RWPE2 (cell line): ENCODE data around the gene TWNK.

ENCODE experiments used
- ATAC-seq: fragments of 200-7000 bp; cut with Tn5 transposase; 3 replicates; pipeline ENCODE4 v1.9.1; 2021; ENCODE audit warnings: low read depth
- DNase-seq: peaks from one replicate; pipeline ENCODE4 v3.0.0-alpha.2; 2020; ENCODE audit warnings: low spot score
- H3K27ac ChIP-seq: fragments of 450-650 bp; 2 replicates; pipeline ENCODE4 v1.5.1; 2017; ENCODE audit warnings: mild to moderate bottlenecking; ENCODE audit not compliant: poor library complexity, severe bottlenecking
- H3K27me3 ChIP-seq: fragments of 250-450 bp; sonication (Bioruptor Pico); 2 replicates; pipeline ENCODE4 v1.5.1; 2021; ENCODE audit warnings: mild to moderate bottlenecking, moderate library complexity; ENCODE audit not compliant: insufficient read depth, poor library complexity, severe bottlenecking
- H3K36me3 ChIP-seq: fragments of 250-450 bp; sonication (Bioruptor Pico); 2 replicates; pipeline ENCODE4 v1.5.1; 2020; ENCODE audit warnings: low read depth, mild to moderate bottlenecking, moderate library complexity
- H3K4me1 ChIP-seq: fragments of 250-450 bp; sonication (Bioruptor Pico); 2 replicates; pipeline ENCODE4 v1.5.1; 2021; ENCODE audit warnings: mild to moderate bottlenecking, moderate library complexity; ENCODE audit not compliant: insufficient read depth, poor library complexity, severe bottlenecking
- H3K4me3 ChIP-seq: fragments of 250-450 bp; sonication (Bioruptor Pico); 2 replicates; pipeline ENCODE4 v1.5.1; 2021; ENCODE audit warnings: mild to moderate bottlenecking, moderate library complexity; ENCODE audit not compliant: severe bottlenecking
- H3K9me3 ChIP-seq: fragments of 250-450 bp; sonication (Bioruptor Pico); 2 replicates; pipeline ENCODE4 v1.5.1; 2021; ENCODE audit warnings: mild to moderate bottlenecking, moderate library complexity; ENCODE audit not compliant: severe bottlenecking
- TF ChIP-seq, protein P1 (sequence below): fragments of 450-650 bp; IDR thresholded peaks from one replicate; pipeline ENCODE4 v1.5.1; 2017; ENCODE audit warnings: mild to moderate bottlenecking, moderate library complexity; ENCODE audit not compliant: poor library complexity, severe bottlenecking

TWNK gene

DNA sequence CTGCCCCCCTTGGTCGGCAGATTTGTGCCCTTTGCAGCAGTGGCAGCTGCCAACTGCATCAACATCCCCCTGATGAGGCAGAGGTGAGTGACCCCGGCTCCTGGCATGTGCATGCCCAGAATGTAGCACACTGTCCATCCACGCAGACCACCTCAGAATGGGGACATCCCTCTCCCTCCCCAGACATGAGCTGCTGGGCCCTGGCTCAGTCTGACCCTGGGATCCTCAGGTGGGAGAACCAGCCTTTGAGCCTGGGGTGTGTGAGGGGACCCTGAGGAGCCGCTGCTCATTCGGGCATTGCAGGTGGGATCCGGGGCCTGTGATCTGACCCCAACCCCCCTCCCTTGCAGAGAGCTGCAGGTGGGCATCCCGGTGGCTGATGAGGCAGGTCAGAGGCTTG lies 49.4 kb downstream of the TWNK start:
- Histone ChIP-seq H3K4me1 (no peaks in the 10 kb centered on the region), H3K4me3 (no peak overlapping the region), H3K9me3 (no peaks in the 10 kb centered on the region), H3K27ac (no peak overlapping the region), H3K27me3 (no peaks in the 10 kb centered on the region), H3K36me3 (peaks cover 36% of the 10 kb centered on the region)
- TF ChIP-seq, protein P1, sequence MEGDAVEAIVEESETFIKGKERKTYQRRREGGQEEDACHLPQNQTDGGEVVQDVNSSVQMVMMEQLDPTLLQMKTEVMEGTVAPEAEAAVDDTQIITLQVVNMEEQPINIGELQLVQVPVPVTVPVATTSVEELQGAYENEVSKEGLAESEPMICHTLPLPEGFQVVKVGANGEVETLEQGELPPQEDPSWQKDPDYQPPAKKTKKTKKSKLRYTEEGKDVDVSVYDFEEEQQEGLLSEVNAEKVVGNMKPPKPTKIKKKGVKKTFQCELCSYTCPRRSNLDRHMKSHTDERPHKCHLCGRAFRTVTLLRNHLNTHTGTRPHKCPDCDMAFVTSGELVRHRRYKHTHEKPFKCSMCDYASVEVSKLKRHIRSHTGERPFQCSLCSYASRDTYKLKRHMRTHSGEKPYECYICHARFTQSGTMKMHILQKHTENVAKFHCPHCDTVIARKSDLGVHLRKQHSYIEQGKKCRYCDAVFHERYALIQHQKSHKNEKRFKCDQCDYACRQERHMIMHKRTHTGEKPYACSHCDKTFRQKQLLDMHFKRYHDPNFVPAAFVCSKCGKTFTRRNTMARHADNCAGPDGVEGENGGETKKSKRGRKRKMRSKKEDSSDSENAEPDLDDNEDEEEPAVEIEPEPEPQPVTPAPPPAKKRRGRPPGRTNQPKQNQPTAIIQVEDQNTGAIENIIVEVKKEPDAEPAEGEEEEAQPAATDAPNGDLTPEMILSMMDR: no peak
- ATAC-seq: no peak
- no peak for DNase-seq

DNA sequence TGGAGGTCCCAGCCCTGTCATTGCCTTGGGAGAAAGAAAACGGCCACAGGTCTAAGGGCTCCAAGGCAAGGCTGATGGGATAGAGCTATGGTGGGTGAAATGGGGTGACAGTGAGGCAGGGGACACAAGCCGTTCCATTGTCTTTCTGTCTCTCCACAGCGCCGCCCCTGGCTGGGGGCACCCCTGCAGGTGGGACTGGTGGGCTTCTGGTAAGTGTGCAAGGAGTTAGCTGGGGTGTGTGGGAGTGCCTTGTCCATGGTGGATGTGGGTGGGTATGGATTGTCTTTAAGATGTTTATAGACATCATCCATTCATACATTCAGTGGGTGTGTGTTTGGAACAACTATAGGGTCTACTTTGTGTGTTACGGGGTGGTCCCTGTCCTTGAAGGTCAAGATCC lies 51.1 kb downstream of the TWNK start:
- ATAC-seq (no peak), DNase-seq (no peak)
- Histone ChIP-seq H3K27me3 (no peaks in the 10 kb centered on the region), H3K27ac (no peak overlapping the region), H3K9me3 (no peaks in the 10 kb centered on the region), H3K4me1 (peaks cover 8% of the 10 kb centered on the region), H3K36me3 (peaks cover 36% of the 10 kb centered on the region), H3K4me3 (no peak overlapping the region)
- TF ChIP-seq, protein P1: no peak

DNA sequence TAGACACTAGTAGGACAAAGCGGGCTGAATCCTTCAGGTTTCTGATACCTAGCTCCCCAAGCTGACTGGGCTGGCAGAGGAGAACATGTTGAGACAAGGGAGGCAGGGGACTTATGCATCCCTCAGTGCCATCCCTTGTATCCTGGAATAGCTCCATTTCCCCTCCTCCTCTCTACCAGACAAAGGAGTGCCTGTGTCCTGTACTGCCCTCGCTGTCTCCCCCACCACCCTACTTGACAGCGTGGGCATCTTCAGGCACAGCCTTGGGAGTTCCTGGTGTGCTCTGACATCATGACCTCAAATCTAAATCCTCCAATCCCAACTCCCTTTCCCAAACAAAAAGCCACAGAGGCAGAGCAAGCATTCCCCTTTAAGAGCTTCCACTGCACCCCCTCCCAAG lies 52.7 kb downstream of the TWNK start:
- Histone ChIP-seq H3K36me3 (peaks cover 28% of the 10 kb centered on the region), H3K27me3 (no peaks in the 10 kb centered on the region), H3K4me1 (peaks cover 9% of the 10 kb centered on the region), H3K27ac (no peak overlapping the region), H3K4me3 (no peak overlapping the region), H3K9me3 (no peaks in the 10 kb centered on the region)
- no peak for ATAC-seq
- TF ChIP-seq, protein P1: no peak
- no peak for DNase-seq

DNA sequence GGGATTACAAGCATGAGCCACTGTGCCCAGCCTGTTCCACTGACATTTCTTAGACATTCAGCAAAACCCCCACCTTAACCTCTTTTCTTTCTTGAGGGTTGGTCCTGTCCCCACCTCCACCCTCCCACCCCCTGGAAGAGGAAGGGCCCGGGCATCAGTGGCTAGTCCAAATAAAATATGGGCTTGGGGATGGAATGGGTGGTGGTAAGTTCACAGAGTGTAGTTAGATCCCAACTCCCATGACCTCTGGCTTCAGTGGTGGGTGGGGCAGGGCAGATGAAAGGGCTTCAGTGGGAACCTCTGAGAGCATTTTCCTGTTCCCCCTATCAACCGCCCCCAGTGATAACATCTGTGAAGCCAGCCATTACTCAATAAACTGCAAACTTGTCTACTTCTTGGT lies 53.5 kb downstream of the TWNK start:
- no peak for ATAC-seq
- Histone ChIP-seq H3K4me1 (peaks cover 9% of the 10 kb centered on the region), H3K27ac (no peak overlapping the region), H3K36me3 (peaks cover 20% of the 10 kb centered on the region), H3K9me3 (no peaks in the 10 kb centered on the region), H3K4me3 (no peak overlapping the region), H3K27me3 (no peaks in the 10 kb centered on the region)
- TF ChIP-seq, protein P1: no peak
- DNase-seq: no peak

- TF ChIP-seq, protein P1: peak; percentile 89
- H3K27me3 ChIP-seq: no peaks in the 10 kb centered on the region
- H3K4me3 ChIP-seq: no peak overlapping the region
- peaks cover 19% of the 10 kb centered on the region for H3K36me3 ChIP-seq
- peak overlapping the region; percentile 79 for H3K27ac ChIP-seq
- peak; percentile 70 for ATAC-seq
- no peaks in the 10 kb centered on the region for H3K9me3 ChIP-seq
- no peak for DNase-seq
- peaks cover 9% of the 10 kb centered on the region for H3K4me1 ChIP-seq
Measured at GRCh38 chr10:101041252-101041761, 54.0 kb downstream of the TWNK start.
